GM19467 (cell line): ENCODE results near the gene RAPSN.

ENCODE experiments used
- ATAC-seq: cut with Tn5 transposase; IDR thresholded peaks from one replicate; pipeline ENCODE4 v1.9.1; 2021; ENCODE audit warnings: mild to moderate bottlenecking, moderate library complexity; ENCODE audit not compliant: unreplicated experiment

The RAPSN gene

GRCh38 chr11:47391711-47392432, 57.1 kb downstream of the RAPSN start:
- no peak for ATAC-seq

DNA sequence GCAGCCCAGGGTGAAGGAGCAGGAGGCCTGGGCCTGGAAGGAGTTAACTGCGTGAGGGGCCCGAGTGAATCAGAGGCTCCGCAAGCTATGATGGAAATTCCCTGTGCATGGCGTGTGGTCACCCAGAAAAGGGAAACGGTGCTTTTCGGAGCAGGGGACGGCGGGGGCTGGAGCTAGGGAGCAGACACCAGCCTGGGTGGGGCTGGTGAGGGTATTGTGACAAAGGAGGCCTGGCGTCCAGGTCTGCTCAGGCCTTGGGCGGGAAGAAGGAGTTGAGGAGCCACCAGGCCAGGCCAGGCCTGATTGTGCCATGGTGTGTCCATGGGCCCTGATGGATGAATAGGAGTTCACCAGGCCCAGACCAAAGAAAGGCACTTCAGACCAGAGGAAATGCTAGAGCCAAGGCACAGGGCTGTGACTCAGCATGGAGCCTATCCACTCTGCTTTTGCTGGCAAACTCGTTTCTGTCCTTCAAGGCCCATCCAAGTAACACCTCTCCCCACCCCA, 57.8 kb downstream of the RAPSN start:
- no peak for ATAC-seq

DNA sequence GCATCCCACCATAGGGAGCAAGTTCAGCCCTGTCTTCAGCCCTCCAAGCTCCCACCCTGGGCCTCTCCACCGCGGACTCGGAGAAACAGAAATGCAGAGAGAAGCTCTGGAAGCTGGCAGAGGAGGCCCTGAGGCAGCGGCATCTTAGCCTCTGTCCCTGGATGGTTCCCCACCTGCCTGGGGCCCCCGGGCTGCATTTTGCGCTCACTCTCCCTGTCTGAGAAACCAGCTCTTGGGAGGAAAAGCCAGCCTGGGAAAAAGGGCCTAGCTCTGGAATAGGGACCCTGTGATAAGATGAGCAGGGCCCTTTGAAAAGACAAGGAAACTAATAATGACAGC, 58.5 kb downstream of the RAPSN start:
- no peak for ATAC-seq

DNA sequence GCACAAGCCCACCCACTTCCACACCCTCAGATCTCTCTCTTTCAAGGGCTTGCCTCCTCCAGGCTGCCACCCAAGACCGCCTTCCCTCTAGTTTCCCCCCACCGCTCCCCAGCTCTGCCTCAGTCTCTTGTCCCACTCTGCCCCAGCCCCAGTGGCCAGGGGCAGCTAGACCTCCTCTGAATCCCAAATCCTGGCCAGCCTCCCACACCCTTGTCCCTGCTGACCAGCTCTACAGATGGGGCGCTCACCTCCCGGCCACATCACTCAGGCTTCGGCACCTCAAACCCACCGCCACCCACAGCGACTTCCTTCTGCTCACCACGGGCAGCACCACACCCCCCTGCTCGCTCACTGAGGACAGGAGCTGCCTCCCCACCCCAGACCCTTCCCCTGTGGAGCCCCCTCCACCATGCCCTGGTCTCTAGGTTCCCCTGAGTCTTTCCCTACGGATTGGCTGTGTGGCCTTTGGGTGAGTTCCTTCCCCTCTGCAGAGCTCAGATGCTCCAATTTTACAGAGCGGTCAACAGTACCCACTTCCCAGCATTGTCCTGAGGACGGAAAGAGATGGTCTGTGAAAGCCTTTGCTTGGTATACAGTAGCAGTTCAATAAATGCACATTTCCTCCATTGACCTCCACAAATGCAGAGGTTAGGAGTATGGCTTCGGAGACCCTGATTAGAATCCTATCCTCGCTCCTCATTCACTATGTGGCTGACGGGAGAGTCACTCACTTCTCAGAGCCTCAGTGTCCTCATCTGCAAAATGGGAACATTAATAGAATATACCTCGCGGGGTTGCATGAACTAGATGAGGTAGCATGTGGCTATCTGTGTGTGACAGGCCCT, 59.1 kb downstream of the RAPSN start:
- ATAC-seq: no peak

DNA sequence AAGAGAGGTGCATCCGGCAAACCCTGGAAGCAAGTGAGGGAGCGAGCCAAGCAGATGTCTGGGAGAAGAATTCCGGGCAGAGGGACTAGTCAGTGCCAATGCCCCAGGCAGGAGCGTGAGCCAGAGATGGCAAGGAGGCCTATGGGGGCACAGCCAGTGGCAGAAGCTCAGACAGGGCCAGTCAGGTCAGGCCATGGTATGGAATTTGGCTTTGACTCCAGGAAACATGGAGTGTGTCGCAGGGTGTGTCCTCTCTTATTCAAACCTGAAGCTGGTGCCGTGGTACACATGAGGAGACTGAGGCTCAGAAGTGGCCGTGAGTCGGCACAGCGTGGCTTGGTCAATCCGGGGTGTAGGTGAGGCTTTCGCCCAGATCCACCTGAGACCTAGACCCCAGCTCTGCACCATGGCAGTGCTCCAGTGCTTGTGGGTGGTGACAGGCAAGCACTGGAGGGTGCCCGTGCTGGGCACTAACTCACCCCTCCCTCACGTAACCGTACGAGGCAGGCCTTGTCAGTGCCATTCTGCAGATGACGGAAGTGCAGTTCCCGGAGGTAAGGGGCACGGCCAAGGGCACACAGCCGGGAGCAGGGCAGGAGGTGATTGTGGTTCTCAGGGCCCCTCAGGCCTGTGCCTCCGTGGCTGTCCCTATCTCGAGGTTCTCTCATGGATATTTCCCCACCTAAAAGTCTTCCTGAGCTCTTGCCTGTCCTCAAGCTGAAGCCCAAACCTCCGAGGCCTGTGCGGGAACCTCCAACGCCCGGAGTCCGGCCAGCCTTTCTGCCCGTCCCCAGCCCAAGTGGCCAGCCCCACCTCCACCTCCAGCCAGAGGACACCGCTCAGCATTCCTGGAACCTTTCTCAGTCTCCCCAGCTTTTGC, 60.0 kb downstream of the RAPSN start:
- ATAC-seq: no peak

GRCh38 chr11:47387944-47388696, 60.8 kb downstream of the RAPSN start:
- no peak for ATAC-seq
